Muscle of arm (tissue), 12 donors: ENCODE results near the gene ARID5B. TPM values are rescaled to one million over a fixed set of nuclear protein-coding genes. Genes with fewer than 3 reads are reported as not detected.
A peak's percentile ranks its signal among the peaks of the same experiment; 100 is the strongest.
"Not testable (repeated sequence)": the region's sequence is repeated elsewhere in the genome, so short reads cannot be mapped to it uniquely, and the experiment has no call there.

Source experiments
- DNase-seq: peaks from one replicate; pipeline ENCODE4 v3.0.0-alpha.2; 2013
- polyA plus RNA-seq, 12 donors: library from polyadenylated mRNA; unstranded; fragments of 120-200 nt; gene quantifications; one replicate each; pipeline ENCODE4 v1.2.1, GENCODE V29; 2013; ENCODE audit not compliant: insufficient read length in 12 of 12

The ARID5B gene
- polyA plus RNA-seq, 12 donors, result 13.2 to 48.9 (median 20.3) TPM; not detected in 1

- DNase-seq, result no peak
Observed at GRCh38 chr10:62027841-62028501, 126.5 kb downstream of the ARID5B start.

- DNase-seq, result not testable (repeated sequence)
Observed at GRCh38 chr10:62028502-62028842, 127.0 kb downstream of the ARID5B start.

GRCh38 chr10:62029401-62029800 is 127.9 kb downstream of the ARID5B start:
- no peak for DNase-seq

GRCh38 chr10:62031507-62031906 is 130.0 kb downstream of the ARID5B start:
- no peak for DNase-seq

- no peak for DNase-seq
Observed at GRCh38 chr10:62033125-62033524, 131.6 kb downstream of the ARID5B start.

- no peak for DNase-seq
Observed at GRCh38 chr10:62034096-62034640, 132.7 kb downstream of the ARID5B start.

- DNase-seq, result no peak
Observed at GRCh38 chr10:62036186-62037081, 134.9 kb downstream of the ARID5B start.

GRCh38 chr10:62037166-62037831 is 135.8 kb downstream of the ARID5B start:
- no peak for DNase-seq

- no peak for DNase-seq
Observed at GRCh38 chr10:62037890-62038608, 136.6 kb downstream of the ARID5B start.

- peak; percentile 81 for DNase-seq
Observed at GRCh38 chr10:62038609-62039190, 137.2 kb downstream of the ARID5B start.

GRCh38 chr10:62039954-62040353 is 138.5 kb downstream of the ARID5B start:
- DNase-seq, result no peak

- DNase-seq, result no peak
Observed at GRCh38 chr10:62040881-62041280, 139.4 kb downstream of the ARID5B start.

- no peak for DNase-seq
Observed at GRCh38 chr10:62043421-62044021, 142.0 kb downstream of the ARID5B start.

- DNase-seq, result no peak
Observed at GRCh38 chr10:62044566-62044965, 143.1 kb downstream of the ARID5B start.

- peak; percentile 77 for DNase-seq
Observed at GRCh38 chr10:62045765-62046521, 144.4 kb downstream of the ARID5B start.

- DNase-seq, result no peak
Observed at GRCh38 chr10:62046522-62047227, 145.2 kb downstream of the ARID5B start.

GRCh38 chr10:62047228-62047892 is 145.9 kb downstream of the ARID5B start:
- DNase-seq, result no peak

GRCh38 chr10:62047960-62048383 is 146.5 kb downstream of the ARID5B start:
- DNase-seq, result no peak

- no peak for DNase-seq
Observed at GRCh38 chr10:62048470-62048869, 147.0 kb downstream of the ARID5B start.
